Endothelial cell of umbilical vein (primary cell): ENCODE measurements around the gene CBX4. TPM values are rescaled to one million over a fixed set of nuclear protein-coding genes. Genes with fewer than 3 reads are reported as not detected.

ENCODE experiments used
- BruUV-seq: library from RNA; stranded (reverse); fragments of 400-500 nt; replicated peaks from 2 replicates; lab custom pipeline; 2021; lab: Mats Ljungman, UMichigan
- CTCF ChIA-PET: fragments of 300-600, 350-600 bp; sonication (Branson Sonifier 250); formaldehyde crosslinking; loops from one replicate; lab custom pipeline; 2021; ENCODE audit warnings: antibody characterized with exemption, inconsistent platforms; lab: Charles Lee
- POLR2A ChIA-PET: fragments of 300-600, 350-600 bp; sonication (Branson Sonifier 250); formaldehyde crosslinking; loops from one replicate; lab custom pipeline; 2021; ENCODE audit warnings: antibody characterized with exemption, inconsistent platforms; lab: Charles Lee
- DNase-seq: peaks from one replicate; pipeline ENCODE4 v3.0.0-alpha.2; 2011; ENCODE audit warnings: low read depth, low spot score
- FAIRE-seq: peaks from 2 replicates; lab custom pipeline; 2011; peaks lifted over from hg19 to GRCh38; lab: Jason Lieb, UNC
- H2AFZ ChIP-seq: 2 replicates; pipeline ENCODE4 v1.6.0; 2012; ENCODE audit warnings: low read depth, low read length, control low read depth, inconsistent platforms
- H3K27ac ChIP-seq: 2 replicates; pipeline ENCODE4 v1.5.1; 2011; ENCODE audit warnings: low read depth, mild to moderate bottlenecking, control low read depth, low read length, moderate library complexity; ENCODE audit not compliant: insufficient read depth
- H3K27me3 ChIP-seq, 2 experiments: 2 replicates each; pipeline versions ENCODE4 v1.6.0 to v1.6.1; 2011; ENCODE audit warnings: low read length in 2 of 2, mixed read lengths in 1 of 2; ENCODE audit not compliant: control insufficient read depth in 2 of 2, insufficient read depth in 2 of 2
- H3K36me3 ChIP-seq, 2 experiments: 2 replicates in 1 of 2; 3 replicates in 1 of 2; pipeline ENCODE4 v1.5.1; 2011; ENCODE audit warnings: low read length in 2 of 2, mild to moderate bottlenecking in 1 of 2, moderate library complexity in 1 of 2; ENCODE audit not compliant: control insufficient read depth in 2 of 2, insufficient read depth in 2 of 2; ENCODE audit errors: extremely low read depth in 1 of 2
- H3K4me1 ChIP-seq: 3 replicates; pipeline ENCODE4 v1.5.1; 2011; ENCODE audit warnings: mild to moderate bottlenecking, low read length; ENCODE audit not compliant: control insufficient read depth, insufficient read depth; ENCODE audit errors: extremely low read depth
- H3K4me2 ChIP-seq: 2 replicates; pipeline ENCODE4 v1.6.1; 2011; ENCODE audit warnings: low read length, control low read depth, mixed read lengths; ENCODE audit not compliant: insufficient read depth
- H3K4me3 ChIP-seq, 3 experiments: fragments of 200-600 bp in 1 of 3; sonication (generic), shearing (Covaris generic) in 1 of 3; replicated peaks in 1 of 3; 2 replicates each; pipeline ENCODE4 v1.5.1; 2011 to 2016; ENCODE audit warnings: control low read depth in 3 of 3, low read length in 3 of 3, mild to moderate bottlenecking in 2 of 3, inconsistent platforms in 1 of 3, low read depth in 1 of 3, moderate library complexity in 1 of 3; ENCODE audit not compliant: insufficient read depth in 1 of 3
- H3K79me2 ChIP-seq: 2 replicates; pipeline ENCODE4 v1.6.0; 2012; ENCODE audit warnings: low read length, inconsistent platforms; ENCODE audit not compliant: control insufficient read depth, insufficient read depth
- H3K9ac ChIP-seq: replicated peaks from 2 replicates; pipeline ENCODE3; 2011; ENCODE audit warnings: low read length, control low read depth; ENCODE audit not compliant: insufficient read depth; ENCODE audit errors: extremely low read depth
- H3K9me1 ChIP-seq: replicated peaks from 3 replicates; pipeline ENCODE4 v1.6.0; 2011; ENCODE audit warnings: mild to moderate bottlenecking, low read length; ENCODE audit not compliant: control insufficient read depth, insufficient read depth; ENCODE audit errors: extremely low read depth
- H3K9me3 ChIP-seq: replicated peaks from 2 replicates; pipeline ENCODE4 v1.5.1; 2012; ENCODE audit warnings: low read length, inconsistent platforms; ENCODE audit not compliant: control insufficient read depth, insufficient read depth
- H4K20me1 ChIP-seq: replicated peaks from 2 replicates; pipeline ENCODE3; 2011; ENCODE audit warnings: mild to moderate bottlenecking, low read length; ENCODE audit not compliant: control insufficient read depth, insufficient read depth; ENCODE audit errors: extremely low read depth
- EZH2 ChIP-seq: IDR thresholded peaks from 2 replicates; pipeline ENCODE4 v1.6.1; 2012; ENCODE audit warnings: borderline replicate concordance, low read depth, mild to moderate bottlenecking, moderate library complexity, low read length, inconsistent platforms; ENCODE audit not compliant: severe bottlenecking
- dilution Hi-C: fragments of 300-500 bp; cut with MboI; formaldehyde crosslinking; loops from one replicate; pipeline ENCODE4 v1.15.0; 2019; ENCODE audit warnings: low sequenced_read_pairs; ENCODE audit not compliant: extremely low pct_ligation_motif_present
- intact Hi-C: fragments of 100-400 bp; cut with micrococcal nuclease; formaldehyde crosslinking; loops from one replicate; pipeline ENCODE4 v1.10.0; 2022
- polyA plus RNA-seq, 4 experiments: library from polyadenylated mRNA; depleted of rRNA in 3 of 4; stranded (reverse) in 3 of 4; unstranded in 1 of 4; fragments of >200 nt; gene quantifications; 2 replicates each; pipeline versions ENCODE4 v1.2.1 to v1.2.3, GENCODE V29; 2011 to 2012; ENCODE audit warnings: missing spikeins in 1 of 4
- total RNA-seq: library from RNA; stranded (reverse); gene quantifications from 2 replicates; pipeline ENCODE4 v1.2.3, GENCODE V29; 2021
- TF ChIP-seq, protein P1 (sequence below), 2 donors: IDR thresholded peaks; 1 replicate in 1 of 2; 2 replicates in 1 of 2; pipeline ENCODE4 v1.5.1; 2011; ENCODE audit warnings: low read length in 2 of 2, mild to moderate bottlenecking in 2 of 2, moderate library complexity in 2 of 2, control low read depth in 1 of 2, inconsistent platforms in 1 of 2, low read depth in 1 of 2; ENCODE audit not compliant: insufficient read depth in 1 of 2; ENCODE audit errors: extremely low read depth in 1 of 2

CBX4 gene
- total and polyA plus RNA-seq, 2 donors (not counting 3 experiments of a cell fraction or from before 2014, with no cell fraction given), result 7.0 to 12.3 TPM

DNA sequence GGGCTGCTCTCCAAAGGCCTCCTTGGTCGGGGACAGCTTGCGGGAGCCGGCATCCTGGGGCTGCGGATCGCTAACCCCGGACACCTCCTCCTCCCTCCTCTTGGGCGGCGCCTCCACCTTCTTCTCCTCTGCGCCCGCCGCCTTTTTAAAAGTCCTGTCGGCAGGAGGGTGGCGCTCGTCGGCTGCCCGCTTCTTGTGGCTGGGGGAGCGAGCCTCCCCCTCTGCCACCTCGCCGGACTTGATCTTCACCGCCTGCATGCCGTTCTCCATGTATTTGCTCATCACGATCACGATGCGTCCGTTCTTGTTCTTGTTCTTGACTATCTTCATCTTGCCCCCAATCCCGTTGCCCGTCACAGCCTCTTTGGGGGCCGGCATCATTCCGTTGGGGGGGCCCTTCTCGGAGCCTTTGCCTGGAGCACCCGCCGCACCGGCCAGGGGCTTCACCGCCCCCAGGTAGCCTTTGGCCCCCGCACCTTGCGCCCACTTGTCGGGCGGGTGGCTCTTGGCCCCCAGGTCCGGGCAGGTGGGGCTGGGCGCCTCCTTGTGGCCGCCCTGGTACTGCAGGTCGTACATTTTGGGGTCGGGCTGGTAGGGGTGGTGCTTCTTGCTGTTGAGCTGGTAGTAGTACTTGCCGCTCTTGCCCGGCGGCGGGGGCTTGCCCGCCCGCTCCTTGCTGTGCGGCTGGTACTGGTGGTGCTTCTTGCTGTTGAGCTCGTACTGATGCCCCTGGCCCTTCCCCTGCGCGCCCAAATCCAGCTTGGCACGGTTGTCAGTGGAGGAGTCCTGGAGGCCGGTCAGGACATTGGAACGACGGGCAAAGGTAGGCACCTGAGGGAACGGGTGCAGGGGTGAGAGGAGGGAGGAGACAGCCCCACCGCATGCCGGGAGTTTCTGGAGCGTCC, 4.4 kb downstream of the CBX4 start:
- Histone ChIP-seq H3K36me3 (peaks cover 0 to 3% of the 10 kb centered on the region in 2 experiments), H3K27ac (no peak overlapping the region), H3K4me3 (no peak overlapping the region), H3K9me3 (no peaks in the 10 kb centered on the region), H3K79me2 (no peaks in the 10 kb centered on the region), H3K27me3 (peaks cover under 1 to 2% of the 10 kb centered on the region in 2 experiments), H3K9ac (no peak overlapping the region), H3K9me1 (no peaks in the 10 kb centered on the region), H3K4me2 (no peak overlapping the region), H4K20me1 (no peaks in the 10 kb centered on the region), H3K4me1 (peaks cover 7% of the 10 kb centered on the region), H2AFZ (no peak overlapping the region)
- dilution Hi-C loops (no loop called here), intact Hi-C loops (loop anchor here (1.0 kb wide), 2 partner anchors 45 to 93 kb away; no protein-coding TSS in a partner anchor)
- CTCF ChIA-PET, result interaction anchor here (0.6 to 2.3 kb wide), 29 partner anchors 10 to 165 kb away, joined by 3 to 14 read pairs (median 4); partner anchors contain the start of gene CBX8
- TF ChIP-seq, protein P1, sequence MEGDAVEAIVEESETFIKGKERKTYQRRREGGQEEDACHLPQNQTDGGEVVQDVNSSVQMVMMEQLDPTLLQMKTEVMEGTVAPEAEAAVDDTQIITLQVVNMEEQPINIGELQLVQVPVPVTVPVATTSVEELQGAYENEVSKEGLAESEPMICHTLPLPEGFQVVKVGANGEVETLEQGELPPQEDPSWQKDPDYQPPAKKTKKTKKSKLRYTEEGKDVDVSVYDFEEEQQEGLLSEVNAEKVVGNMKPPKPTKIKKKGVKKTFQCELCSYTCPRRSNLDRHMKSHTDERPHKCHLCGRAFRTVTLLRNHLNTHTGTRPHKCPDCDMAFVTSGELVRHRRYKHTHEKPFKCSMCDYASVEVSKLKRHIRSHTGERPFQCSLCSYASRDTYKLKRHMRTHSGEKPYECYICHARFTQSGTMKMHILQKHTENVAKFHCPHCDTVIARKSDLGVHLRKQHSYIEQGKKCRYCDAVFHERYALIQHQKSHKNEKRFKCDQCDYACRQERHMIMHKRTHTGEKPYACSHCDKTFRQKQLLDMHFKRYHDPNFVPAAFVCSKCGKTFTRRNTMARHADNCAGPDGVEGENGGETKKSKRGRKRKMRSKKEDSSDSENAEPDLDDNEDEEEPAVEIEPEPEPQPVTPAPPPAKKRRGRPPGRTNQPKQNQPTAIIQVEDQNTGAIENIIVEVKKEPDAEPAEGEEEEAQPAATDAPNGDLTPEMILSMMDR (IDR thresholded peaks at IDR 0.05; ENCODE audit: extremely low read depth in 1 of 2, insufficient read depth in 1 of 2, low read depth in 1 of 2, low read length in 2 of 2), result peak; percentile 72 to 82
- no peak for TF ChIP-seq EZH2
- POLR2A ChIA-PET, result no interaction called here
- no TSS peak for BruUV-seq
- FAIRE-seq, result no peak
- no peak for DNase-seq
